Mammary epithelial cell (primary cell): Measurements from ENCODE around the gene PDE6A.

ENCODE experiments used
- CTCF ChIP-seq, 2 donors: IDR thresholded peaks in 1 of 2; conservative IDR thresholded peaks in 1 of 2; 2 replicates each; pipeline ENCODE4 v1.5.1; 2011 to 2012; ENCODE audit warnings: inconsistent platforms in 2 of 2, low read length in 2 of 2, mild to moderate bottlenecking in 2 of 2, control low read depth in 1 of 2, low read depth in 1 of 2; ENCODE audit not compliant: insufficient read depth in 1 of 2; ENCODE audit errors: extremely low read depth in 1 of 2
- EZH2 ChIP-seq: IDR thresholded peaks from 2 replicates; pipeline ENCODE4 v1.6.1; 2012; ENCODE audit warnings: low read length, inconsistent platforms, borderline replicate concordance

- no peak for TF ChIP-seq CTCF (conservative IDR thresholded peaks at IDR 0.05 in 1 of 2, IDR thresholded peaks at IDR 0.05 in 1 of 2; ENCODE audit: extremely low read depth in 1 of 2, insufficient read depth in 1 of 2, low read depth in 1 of 2, low read length in 2 of 2)
- no peak for TF ChIP-seq EZH2
These were observed 43.1 kb downstream of the PDE6A start for GRCh38 chr5:149901511-149901910.
